HG03520 (cell line): ENCODE results near the gene DZANK1.
"Not testable (repeated sequence)": the region's sequence is repeated elsewhere in the genome, so short reads cannot be mapped to it uniquely, and the experiment has no call there.

Source experiments
- ATAC-seq: cut with Tn5 transposase; IDR thresholded peaks from one replicate; pipeline ENCODE4 v1.9.1; 2021; ENCODE audit warnings: mild to moderate bottlenecking, moderate library complexity; ENCODE audit not compliant: unreplicated experiment

The DZANK1 gene

GRCh38 chr20:18466894-18467730 lies at the start of gene DZANK1, which contains the start of gene POLR3F:
DZANK1 (minus strand) TSS chr20:18467030; CDS start chr20:18465358, 1,672 bp downstream.
POLR3F (plus strand) TSS chr20:18467390; CDS start chr20:18467507, 117 bp downstream.
- peak; percentile 96 for ATAC-seq

GRCh38 chr20:18515973-18516372 lies 49.1 kb upstream of the DZANK1 start:
- no peak for ATAC-seq

- ATAC-seq: no peak
These were observed 47.3 kb upstream of the DZANK1 start for GRCh38 chr20:18514127-18514526.

- no peak for ATAC-seq
These were observed 46.4 kb upstream of the DZANK1 start for GRCh38 chr20:18513208-18513607.

- no peak for ATAC-seq
These were observed 44.7 kb upstream of the DZANK1 start for GRCh38 chr20:18511571-18511970.

GRCh38 chr20:18507218-18508191 lies 40.7 kb upstream of the DZANK1 start, which contains the start of gene SEC23B:
SEC23B (plus strand) TSS chr20:18507940; CDS start chr20:18510836, 2,896 bp downstream.
- ATAC-seq: peak; percentile 94

- ATAC-seq: no peak
These were observed 39.9 kb upstream of the DZANK1 start for GRCh38 chr20:18506744-18507143.

- ATAC-seq: no peak
These were observed 37.7 kb upstream of the DZANK1 start for GRCh38 chr20:18504479-18505060.

- not testable (repeated sequence) for ATAC-seq
These were observed 34.8 kb upstream of the DZANK1 start for GRCh38 chr20:18501672-18502071.

- ATAC-seq: no peak
These were observed 30.8 kb upstream of the DZANK1 start for GRCh38 chr20:18497603-18498002.

- ATAC-seq: peak; percentile 97
These were observed 30.1 kb upstream of the DZANK1 start, which contains the start of gene RBBP9 for GRCh38 chr20:18496740-18497592. RBBP9 (minus strand) TSS chr20:18497225; CDS start chr20:18497167, 58 bp downstream.

GRCh38 chr20:18496042-18496441 lies 29.2 kb upstream of the DZANK1 start:
- ATAC-seq: no peak

- no peak for ATAC-seq
These were observed 21.5 kb upstream of the DZANK1 start for GRCh38 chr20:18488301-18488700.

GRCh38 chr20:18481596-18481995 lies 14.8 kb upstream of the DZANK1 start:
- ATAC-seq: no peak

- no peak for ATAC-seq
These were observed 11.0 kb upstream of the DZANK1 start for GRCh38 chr20:18477821-18478220.

- no peak for ATAC-seq
These were observed 10.4 kb upstream of the DZANK1 start for GRCh38 chr20:18477218-18477617.

- ATAC-seq: peak; percentile 7
These were observed 296 bp downstream of the DZANK1 start for GRCh38 chr20:18466574-18466893.

GRCh38 chr20:18465536-18466200 lies 1.2 kb downstream of the DZANK1 start:
- no peak for ATAC-seq

- no peak for ATAC-seq
These were observed 10.2 kb downstream of the DZANK1 start for GRCh38 chr20:18456600-18456999.
